NOMO-1 treated with dmso at 0.1 percent for 144 hours (cell line): Measurements from ENCODE around the gene NAA20.
"Not testable (repeated sequence)": the region's sequence is repeated elsewhere in the genome, so short reads cannot be mapped to it uniquely, and the experiment has no call there.

ENCODE experiments used
- DNase-seq: peaks from one replicate; lab custom pipeline; 2025; ENCODE audit not compliant: unreplicated experiment; lab: John Stamatoyannopoulos, UW

Gene NAA20

DNA sequence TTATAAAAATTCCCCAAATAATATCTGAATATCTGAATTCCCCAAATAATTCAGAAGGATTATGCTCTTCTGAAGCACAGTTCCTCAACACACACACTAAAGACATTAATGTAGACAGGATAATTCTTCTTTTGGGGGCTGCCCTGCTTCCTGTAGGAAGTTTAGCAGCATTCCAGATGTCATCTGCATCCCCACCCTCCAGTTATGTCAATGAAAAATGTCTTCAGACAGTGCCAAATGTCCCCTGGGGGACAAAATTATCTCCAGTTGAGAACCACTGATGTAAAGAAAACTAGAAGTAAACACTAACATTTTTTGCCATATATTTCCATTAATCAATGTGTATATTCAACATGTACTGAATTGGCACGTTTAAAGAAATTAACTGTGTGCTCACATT is 25.9 kb upstream of the NAA20 start:
- no peak for DNase-seq

- no peak for DNase-seq
Observed at GRCh38 chr20:19991854-19992253, 25.3 kb upstream of the NAA20 start.

- DNase-seq = no peak
Observed at GRCh38 chr20:19992996-19993908, 23.9 kb upstream of the NAA20 start.

- no peak for DNase-seq
Observed at GRCh38 chr20:19993958-19994669, 23.0 kb upstream of the NAA20 start.

DNA sequence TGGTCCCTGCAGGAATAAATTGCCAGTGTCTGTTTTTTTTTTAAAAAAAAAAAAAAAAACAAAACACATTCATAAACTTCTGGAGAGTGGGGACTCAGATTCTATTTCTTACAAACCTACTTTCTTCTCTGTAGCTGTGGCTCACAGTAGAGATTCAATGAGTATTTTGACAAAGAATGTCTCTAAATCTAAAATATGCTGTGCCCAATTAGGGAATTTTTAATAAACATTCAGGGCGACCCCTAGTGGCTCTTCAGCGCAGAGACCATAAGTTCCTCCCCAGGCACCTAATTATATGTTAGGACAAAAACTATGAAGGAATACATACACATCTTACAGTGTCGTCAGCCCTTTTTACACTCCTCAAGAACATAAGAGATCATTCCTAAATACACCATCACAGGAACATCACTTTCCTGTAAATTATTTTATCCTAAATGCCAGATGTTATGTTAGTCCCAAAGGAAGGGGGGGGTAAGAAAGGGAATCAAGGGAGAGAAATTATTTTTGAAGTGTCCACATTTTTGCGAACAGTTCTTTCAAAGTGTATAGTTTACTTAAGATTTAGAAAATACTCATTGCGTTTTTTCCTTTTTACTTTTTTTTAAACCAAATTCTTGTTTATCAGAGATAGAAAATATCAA is 21.8 kb upstream of the NAA20 start:
- peak; percentile 42 for DNase-seq

DNA sequence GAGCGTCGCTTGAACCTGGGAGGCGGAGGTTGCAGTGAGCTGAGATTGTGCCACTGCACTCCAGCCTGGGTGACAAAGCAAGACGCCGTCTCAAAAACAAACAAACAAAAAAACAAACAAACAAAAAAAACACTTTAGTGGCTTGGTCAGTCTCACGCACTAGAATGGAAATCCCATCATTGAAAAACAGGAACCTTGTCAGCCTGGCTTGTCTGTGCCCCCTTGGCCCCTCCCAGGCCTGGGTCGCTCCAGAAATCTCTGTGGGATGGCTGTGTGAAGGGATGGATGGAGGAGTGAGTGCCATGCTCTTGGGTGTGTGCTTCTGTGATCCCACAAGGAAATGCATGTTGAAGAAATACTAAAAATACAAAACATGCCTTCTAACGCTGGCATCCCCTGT is 20.9 kb upstream of the NAA20 start:
- no peak for DNase-seq

GRCh38 chr20:19996917-19997316 is 20.2 kb upstream of the NAA20 start:
- DNase-seq = no peak

- DNase-seq = no peak
Observed at GRCh38 chr20:19998990-19999705, 18.0 kb upstream of the NAA20 start.

- peak; percentile 9 for DNase-seq
Observed at GRCh38 chr20:20000211-20000968, 16.8 kb upstream of the NAA20 start.

DNA sequence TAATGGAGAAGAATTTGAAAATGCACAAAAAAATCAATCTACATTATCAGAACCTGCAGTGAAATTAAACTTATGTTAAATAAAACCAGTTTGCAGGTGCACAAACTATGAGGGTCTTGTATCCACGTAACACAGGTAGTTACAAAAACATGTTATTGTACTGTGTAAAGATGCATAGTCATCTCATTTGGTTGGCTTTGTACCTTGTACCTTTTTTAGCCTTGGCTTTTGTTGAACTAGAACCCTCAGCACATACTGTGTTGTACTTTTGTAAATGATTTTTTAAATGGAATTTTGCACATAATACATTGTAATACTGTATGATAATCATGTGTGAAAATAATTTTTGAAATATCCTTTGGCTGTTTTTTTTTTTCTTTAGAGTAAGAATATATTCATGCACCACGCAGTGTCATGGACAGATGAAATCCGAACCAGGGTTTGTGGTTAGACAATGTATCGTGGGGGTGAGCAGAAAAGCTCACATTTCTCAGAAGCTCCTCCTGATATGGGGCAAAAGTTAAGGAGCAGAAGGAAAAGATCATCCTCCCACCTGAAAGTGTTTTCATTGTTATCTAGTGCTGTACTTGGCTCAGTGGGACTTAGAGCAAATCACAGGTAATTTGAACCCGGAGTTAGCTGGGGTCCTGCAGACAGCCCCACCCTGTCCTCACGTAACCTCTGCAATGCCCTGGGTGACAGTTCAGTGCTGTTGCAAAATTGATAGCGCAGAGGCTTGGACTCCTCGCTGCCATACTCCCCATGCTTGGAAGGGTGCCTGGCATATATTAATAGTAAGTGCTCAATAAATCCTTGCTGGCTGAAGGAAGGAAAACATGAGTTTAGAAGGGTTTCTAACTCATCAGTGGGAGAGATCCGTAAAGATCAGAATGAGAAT is 14.8 kb upstream of the NAA20 start:
- no peak for DNase-seq

GRCh38 chr20:20003031-20003954 is 13.9 kb upstream of the NAA20 start:
- peak; percentile 75 for DNase-seq

- DNase-seq = not testable (repeated sequence)
Observed at GRCh38 chr20:20003955-20004322, 13.2 kb upstream of the NAA20 start.

- no peak for DNase-seq
Observed at GRCh38 chr20:20005342-20005741, 11.8 kb upstream of the NAA20 start.

- no peak for DNase-seq
Observed at GRCh38 chr20:20009784-20010253, 7.3 kb upstream of the NAA20 start.

DNA sequence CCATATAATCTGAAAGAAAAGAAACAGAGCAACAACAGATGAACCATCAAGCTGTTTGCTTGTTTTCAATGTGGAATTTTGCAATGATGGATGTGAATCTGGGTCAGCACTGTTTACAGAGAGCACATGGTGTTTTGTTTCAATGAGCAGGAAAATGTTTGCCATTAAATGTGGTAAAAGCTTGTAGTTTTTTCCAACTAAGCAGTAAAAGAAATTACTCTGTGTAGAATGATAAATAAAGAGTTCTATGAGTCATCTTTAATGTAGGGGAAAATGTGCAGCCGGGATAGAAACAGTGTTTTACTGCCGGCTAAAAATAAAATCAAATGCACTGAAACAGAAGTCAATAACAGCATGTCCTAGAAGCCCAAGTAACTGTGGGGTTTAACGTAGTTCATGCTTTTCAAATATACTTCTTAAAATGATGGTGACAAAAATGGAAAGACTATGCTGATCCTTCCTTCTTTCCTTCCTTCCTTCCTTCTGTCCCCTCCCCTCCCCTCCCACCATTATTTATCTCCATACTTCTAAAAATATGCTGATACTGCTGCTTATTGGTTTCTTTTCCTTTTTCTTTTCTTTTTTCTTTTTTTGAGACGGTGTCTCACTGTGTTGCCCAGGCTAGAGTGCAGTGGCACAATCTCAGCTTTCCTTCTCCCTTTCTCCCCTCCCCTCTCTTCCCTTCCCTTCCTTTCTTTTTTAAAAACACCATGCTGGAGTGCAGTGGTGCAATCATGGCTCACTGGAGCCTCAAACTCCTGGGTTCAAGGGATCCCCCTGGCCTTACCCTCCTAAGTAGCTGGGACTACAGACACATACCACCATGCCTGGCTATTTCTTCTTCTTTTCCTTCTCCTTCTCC is 6.3 kb upstream of the NAA20 start:
- no peak for DNase-seq

GRCh38 chr20:20012541-20012940 is 4.6 kb upstream of the NAA20 start:
- DNase-seq = no peak

GRCh38 chr20:20014659-20015058 is 2.5 kb upstream of the NAA20 start:
- no peak for DNase-seq
